HCT116 (cell line): ENCODE data around the gene PIK3R1. TPM values are rescaled to one million over a fixed set of nuclear protein-coding genes. Genes with fewer than 3 reads are reported as not detected.

Experiments
- ATAC-seq: fragments of 200-7000 bp; cut with Tn5 transposase; 2 replicates; pipeline ENCODE4 v1.9.1; 2020; ENCODE audit warnings: mild to moderate bottlenecking, moderate library complexity
- BruUV-seq: library from RNA; stranded (reverse); fragments of 400-500 nt; replicated peaks from 2 replicates; lab custom pipeline; 2021; lab: Mats Ljungman, UMichigan
- CTCF ChIA-PET: fragments of 300-600 bp; sonication (Branson Sonifier 250); formaldehyde crosslinking; loops from one replicate; lab custom pipeline; 2021; ENCODE audit warnings: antibody characterized with exemption; lab: Charles Lee
- POLR2A ChIA-PET: fragments of 300-600, 350-600 bp; sonication (Branson Sonifier 250); formaldehyde crosslinking; loops from one replicate; lab custom pipeline; 2021; ENCODE audit warnings: antibody characterized with exemption; lab: Charles Lee
- RAD21 ChIA-PET, 2 experiments: fragments of 300-600 bp; sonication (Branson Sonifier 250); formaldehyde crosslinking; loops; one replicate each; lab custom pipeline; 2023; ENCODE audit warnings: low total read pairs in 2 of 2; ENCODE audit not compliant: uncharacterized antibody in 2 of 2, unreplicated experiment in 2 of 2, low non-redundant PET in 1 of 2; lab: Charles Lee
- DNase-seq: peaks from one replicate; pipeline ENCODE4 v3.0.0-alpha.2; 2010; ENCODE audit warnings: low read depth, low spot score
- H2AFZ ChIP-seq: fragments of 200-600 bp; shearing (Covaris generic), sonication (generic); 2 replicates; pipeline ENCODE4 v1.6.1; 2017; ENCODE audit warnings: low read depth, mixed run types, mixed read lengths, antibody characterized with exemption, low read length; ENCODE audit not compliant: poor library complexity, severe bottlenecking
- H3K27ac ChIP-seq: 2 replicates; pipeline ENCODE4 v1.5.1; 2012; ENCODE audit warnings: low read depth, low read length
- H3K27me3 ChIP-seq: fragments of 200-600 bp; sonication (generic); 2 replicates; pipeline ENCODE4 v1.6.1; 2016; ENCODE audit warnings: mixed run types, low read length, mixed read lengths; ENCODE audit not compliant: insufficient read depth
- H3K36me3 ChIP-seq, 2 experiments: fragments of 200-500 bp in 1 of 2; fragments of 200-600 bp in 1 of 2; sonication (Bioruptor generic) in 1 of 2; sonication (generic) in 1 of 2; 2 replicates each; pipeline versions ENCODE4 v1.5.1 to v1.6.1; 2014 to 2016; ENCODE audit warnings: low read length in 2 of 2, inconsistent platforms in 1 of 2, mixed read lengths in 1 of 2, mixed run types in 1 of 2; ENCODE audit not compliant: insufficient read depth in 2 of 2, control insufficient read depth in 1 of 2
- H3K4me1 ChIP-seq, 2 experiments: fragments of 200-600 bp in 1 of 2; sonication (generic) in 1 of 2; 2 replicates each; pipeline versions ENCODE4 v1.5.1 to v1.6.1; 2012 to 2017; ENCODE audit warnings: low read length in 2 of 2, inconsistent platforms in 1 of 2, mild to moderate bottlenecking in 1 of 2, mixed read lengths in 1 of 2, mixed run types in 1 of 2, moderate library complexity in 1 of 2; ENCODE audit not compliant: insufficient read depth in 2 of 2, control insufficient read depth in 1 of 2
- H3K4me2 ChIP-seq: fragments of 200-600 bp; sonication (generic); 2 replicates; pipeline ENCODE4 v1.6.1; 2017; ENCODE audit warnings: mixed run types, low read length, mixed read lengths
- H3K4me3 ChIP-seq, 2 experiments: fragments of 200-600 bp in 1 of 2; sonication (generic) in 1 of 2; replicated peaks in 1 of 2; 2 replicates each; pipeline ENCODE4 v1.5.1; 2011 to 2016; ENCODE audit warnings: low read length in 2 of 2, control low read depth in 1 of 2, low read depth in 1 of 2, mild to moderate bottlenecking in 1 of 2, mixed read lengths in 1 of 2, mixed run types in 1 of 2
- H3K79me2 ChIP-seq: fragments of 200-600 bp; sonication (generic); 2 replicates; pipeline ENCODE4 v1.6.1; 2017; ENCODE audit warnings: mild to moderate bottlenecking, mixed run types, low read length, moderate library complexity, mixed read lengths; ENCODE audit not compliant: insufficient read depth
- H3K9ac ChIP-seq: fragments of 200-600 bp; sonication (generic); 2 replicates; pipeline ENCODE4 v1.6.1; 2016; ENCODE audit warnings: low read length, mixed read lengths
- H3K9me2 ChIP-seq: fragments of 200-600 bp; sonication (generic), shearing (Covaris generic); 2 replicates; pipeline ENCODE4 v1.6.1; 2017; ENCODE audit warnings: mixed run types, mild to moderate bottlenecking, moderate library complexity; ENCODE audit not compliant: insufficient read depth
- H3K9me3 ChIP-seq, 2 experiments: fragments of 200-500 bp in 1 of 2; fragments of 200-600 bp in 1 of 2; sonication (Bioruptor generic) in 1 of 2; sonication (generic) in 1 of 2; 2 replicates each; pipeline ENCODE4 v1.6.1; 2014 to 2017; ENCODE audit warnings: low read length in 2 of 2, mixed read lengths in 2 of 2, inconsistent platforms in 1 of 2, low read depth in 1 of 2, mild to moderate bottlenecking in 1 of 2, mixed run types in 1 of 2, moderate library complexity in 1 of 2; ENCODE audit not compliant: control insufficient read depth in 1 of 2, insufficient read depth in 1 of 2
- H4K20me1 ChIP-seq: fragments of 200-600 bp; sonication (generic), shearing (Covaris generic); 2 replicates; pipeline ENCODE4 v1.6.1; 2017; ENCODE audit warnings: mixed run types, mild to moderate bottlenecking, moderate library complexity; ENCODE audit not compliant: insufficient read depth
- EZH2 ChIP-seq: fragments of 200-600 bp; sonication (generic); IDR thresholded peaks from 2 replicates; pipeline ENCODE4 v1.6.1; 2017; ENCODE audit warnings: antibody characterized with exemption, mixed run types
- EZH2phosphoT487 ChIP-seq: fragments of 200-600 bp; IDR thresholded peaks from 2 replicates; pipeline ENCODE4 v1.6.1; 2018; ENCODE audit warnings: antibody characterized with exemption, borderline replicate concordance
- RAD21 ChIP-seq: IDR thresholded peaks from 2 replicates; pipeline ENCODE4 v1.6.1; 2012; ENCODE audit warnings: low read depth, mild to moderate bottlenecking
- TCF7L2 ChIP-seq: IDR thresholded peaks from 2 replicates; pipeline ENCODE4 v1.7.0; 2011; ENCODE audit warnings: borderline replicate concordance, inconsistent platforms; ENCODE audit not compliant: insufficient read depth, insufficient read length; ENCODE audit errors: extremely low read depth
- ZNF274 ChIP-seq: fragments of 200-500 bp; sonication (Bioruptor generic); IDR thresholded peaks from 2 replicates; pipeline ENCODE4 v1.6.1; 2014; ENCODE audit warnings: mild to moderate bottlenecking, low read depth, low read length, inconsistent platforms
- intact Hi-C: fragments of 100-400 bp; cut with micrococcal nuclease; formaldehyde crosslinking; loops from 2 replicates; pipeline ENCODE4 v1.10.0; 2022
- total RNA-seq: library from RNA; stranded (reverse); gene quantifications from one replicate; pipeline ENCODE4 v1.2.1, GENCODE V29; 2021; ENCODE audit not compliant: unreplicated experiment
- TF ChIP-seq, protein P1 (sequence below): IDR thresholded peaks from 2 replicates; pipeline ENCODE4 v1.6.1; 2012
- TF ChIP-seq, protein P2 (sequence below): IDR thresholded peaks from 2 replicates; pipeline ENCODE4 v1.6.1; 2012

Gene PIK3R1
- total RNA-seq, 1 experiment from 2014 or later = 7.2 TPM

DNA sequence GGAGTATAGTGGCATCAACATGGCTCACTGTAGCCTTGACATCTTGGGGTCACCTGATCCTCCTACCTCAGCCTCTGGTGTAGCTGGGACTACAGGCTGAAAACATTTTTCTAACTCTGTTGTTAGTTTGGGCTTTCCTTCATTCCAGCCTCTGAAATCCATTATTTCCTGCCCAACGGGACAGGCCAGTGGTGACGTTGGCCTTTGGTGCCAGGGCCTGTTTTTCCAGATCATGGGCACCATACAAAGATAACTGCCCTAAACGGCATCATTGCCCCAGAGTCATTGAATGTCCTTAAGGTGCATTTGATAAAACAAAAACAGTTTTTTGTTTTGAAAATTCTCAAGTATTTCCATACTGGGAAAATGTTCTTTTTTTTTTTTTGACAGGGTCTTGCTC is 32.1 kb downstream of the PIK3R1 start:
- ChIA-PET RAD21 (no interaction called here), CTCF (interaction anchor here (2.0 kb wide), 1 partner anchor 1001 kb away, joined by 7 read pairs; no protein-coding TSS in a partner anchor), POLR2A (no interaction called here)
- no peaks in the 10 kb centered on the region for H3K4me1 ChIP-seq
- no peak overlapping the region for H3K4me2 ChIP-seq
- no peaks in the 10 kb centered on the region for H3K27me3 ChIP-seq
- no peaks in the 10 kb centered on the region for H3K36me3 ChIP-seq
- no peak for TF ChIP-seq RAD21
- TF ChIP-seq, protein P1, sequence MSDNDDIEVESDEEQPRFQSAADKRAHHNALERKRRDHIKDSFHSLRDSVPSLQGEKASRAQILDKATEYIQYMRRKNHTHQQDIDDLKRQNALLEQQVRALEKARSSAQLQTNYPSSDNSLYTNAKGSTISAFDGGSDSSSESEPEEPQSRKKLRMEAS = no peak
- no peak for TF ChIP-seq EZH2
- no peak for TF ChIP-seq ZNF274
- DNase-seq = no peak
- H2AFZ ChIP-seq = no peak overlapping the region
- H3K4me3 ChIP-seq = no peak overlapping the region
- no peak overlapping the region for H3K27ac ChIP-seq
- H4K20me1 ChIP-seq = no peaks in the 10 kb centered on the region
- no TSS peak for BruUV-seq
- no peaks in the 10 kb centered on the region for H3K9me3 ChIP-seq
- no peaks in the 10 kb centered on the region for H3K79me2 ChIP-seq
- no peak for ATAC-seq
- H3K9me2 ChIP-seq = no peaks in the 10 kb centered on the region
- intact Hi-C loops = no loop called here
- no peak overlapping the region for H3K9ac ChIP-seq

DNA sequence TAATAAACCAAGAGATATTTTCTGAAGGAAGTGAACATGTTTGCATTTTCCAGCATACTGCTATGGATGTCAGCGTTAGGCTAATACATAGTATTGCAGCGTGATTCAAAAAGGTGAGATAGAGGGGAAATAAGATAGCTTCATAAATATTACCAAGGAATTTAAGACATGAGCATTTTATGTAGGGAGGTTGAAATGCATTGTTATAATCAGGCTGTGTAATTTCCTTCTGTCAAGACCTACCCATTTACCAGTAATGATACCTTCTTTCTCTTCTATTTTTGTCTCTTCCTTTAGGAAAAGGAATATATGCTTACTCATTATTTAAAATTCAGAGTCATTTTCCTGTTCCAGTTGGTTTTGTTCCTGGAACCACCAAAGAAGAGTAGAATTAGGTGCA is 33.3 kb downstream of the PIK3R1 start:
- H3K9ac ChIP-seq = no peak overlapping the region
- H3K9me2 ChIP-seq = no peaks in the 10 kb centered on the region
- no peaks in the 10 kb centered on the region for H3K9me3 ChIP-seq
- no peak overlapping the region for H2AFZ ChIP-seq
- CTCF ChIA-PET = interaction anchor here (1.3 kb wide), 1 partner anchor 1000 kb away, joined by 3 read pairs; no protein-coding TSS in a partner anchor
- no peaks in the 10 kb centered on the region for H3K4me1 ChIP-seq
- H3K4me2 ChIP-seq = no peak overlapping the region
- H3K27me3 ChIP-seq = no peaks in the 10 kb centered on the region
- no peak for ATAC-seq
- no peak for TF ChIP-seq TCF7L2
- TF ChIP-seq, protein P2, sequence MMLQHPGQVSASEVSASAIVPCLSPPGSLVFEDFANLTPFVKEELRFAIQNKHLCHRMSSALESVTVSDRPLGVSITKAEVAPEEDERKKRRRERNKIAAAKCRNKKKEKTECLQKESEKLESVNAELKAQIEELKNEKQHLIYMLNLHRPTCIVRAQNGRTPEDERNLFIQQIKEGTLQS = no peak
- no peak for TF ChIP-seq EZH2
- no peak for TF ChIP-seq EZH2phosphoT487
- no peaks in the 10 kb centered on the region for H3K36me3 ChIP-seq
- H3K27ac ChIP-seq = no peak overlapping the region
- intact Hi-C loops = no loop called here
- no peaks in the 10 kb centered on the region for H4K20me1 ChIP-seq
- DNase-seq = no peak
- RAD21 ChIA-PET = no interaction called here
- POLR2A ChIA-PET = no interaction called here
- H3K4me3 ChIP-seq = no peak overlapping the region
- no TSS peak for BruUV-seq
- no peaks in the 10 kb centered on the region for H3K79me2 ChIP-seq
